GM12875 (cell line): ENCODE measurements around the gene PIGA.
A peak's percentile ranks its signal among the peaks of the same experiment; 100 is the strongest.

Source experiments
- H3K4me3 ChIP-seq: one replicate; pipeline ENCODE4 v1.5.1; 2011; ENCODE audit warnings: low read depth, low read length, control low read depth
- CTCF ChIP-seq: IDR thresholded peaks from 2 replicates; pipeline ENCODE4 v1.5.1; 2011; ENCODE audit warnings: low read depth, mild to moderate bottlenecking, control low read depth, inconsistent platforms, low read length, moderate library complexity, borderline replicate concordance; ENCODE audit not compliant: insufficient read depth

The PIGA gene

GRCh38 chrX:15340867-15341266 is 5.5 kb upstream of the PIGA start:
- TF ChIP-seq CTCF = no peak
- H3K4me3 ChIP-seq = no peak overlapping the region

GRCh38 chrX:15336023-15336413 is 695 bp upstream of the PIGA start:
- no peak for TF ChIP-seq CTCF
- peak overlapping the region; percentile 8 for H3K4me3 ChIP-seq

- peak overlapping the region; percentile 74 for H3K4me3 ChIP-seq
- TF ChIP-seq CTCF = no peak
These were observed 762 bp downstream of the PIGA start for GRCh38 chrX:15334561-15334960.

- no peak overlapping the region for H3K4me3 ChIP-seq
- TF ChIP-seq CTCF = no peak
These were observed 6.5 kb downstream of the PIGA start for GRCh38 chrX:15328821-15329220.

- TF ChIP-seq CTCF = no peak
- no peak overlapping the region for H3K4me3 ChIP-seq
These were observed 7.2 kb downstream of the PIGA start for GRCh38 chrX:15328131-15328530.

GRCh38 chrX:15322472-15322871 is 12.9 kb downstream of the PIGA start:
- H3K4me3 ChIP-seq = no peak overlapping the region
- TF ChIP-seq CTCF = no peak

GRCh38 chrX:15322072-15322471 is 13.3 kb downstream of the PIGA start:
- no peak for TF ChIP-seq CTCF
- no peak overlapping the region for H3K4me3 ChIP-seq
